Trophoblast cell (in vitro differentiated cells and primary cell): ENCODE measurements around the gene POLA1.

Experiments used
- DNase-seq, 2 donors: peaks; one replicate each; pipeline ENCODE4 v3.0.0-alpha.2; 2016
- H2AFZ ChIP-seq: 2 replicates; pipeline ENCODE4 v1.6.1; 2013; ENCODE audit warnings: low read length, moderate library complexity, mild to moderate bottlenecking; ENCODE audit not compliant: insufficient read depth, poor library complexity
- H2AK5ac ChIP-seq: 2 replicates; pipeline ENCODE4 v1.6.1; 2013; ENCODE audit warnings: mild to moderate bottlenecking, low read length
- H2BK120ac ChIP-seq: 2 replicates; pipeline ENCODE4 v1.6.1; 2013; ENCODE audit warnings: low read length, mild to moderate bottlenecking, moderate library complexity; ENCODE audit not compliant: insufficient read depth, poor library complexity
- H2BK12ac ChIP-seq: 2 replicates; pipeline ENCODE4 v1.6.1; 2013; ENCODE audit warnings: mild to moderate bottlenecking, low read length, moderate library complexity
- H2BK5ac ChIP-seq: 2 replicates; pipeline ENCODE4 v1.6.1; 2013; ENCODE audit warnings: low read length, low read depth, moderate library complexity, mild to moderate bottlenecking; ENCODE audit not compliant: poor library complexity
- H3K14ac ChIP-seq: 2 replicates; pipeline ENCODE4 v1.6.1; 2013; ENCODE audit warnings: mild to moderate bottlenecking, low read length
- H3K18ac ChIP-seq: 2 replicates; pipeline ENCODE4 v1.6.1; 2013; ENCODE audit warnings: mild to moderate bottlenecking, low read length
- H3K23ac ChIP-seq: 2 replicates; pipeline ENCODE4 v1.6.1; 2013; ENCODE audit warnings: low read length
- H3K27ac ChIP-seq: 2 replicates; pipeline ENCODE4 v1.5.1; 2013; ENCODE audit warnings: low read depth, mild to moderate bottlenecking, inconsistent platforms, low read length, moderate library complexity
- H3K27me3 ChIP-seq: 2 replicates; pipeline ENCODE4 v1.6.1; 2013; ENCODE audit warnings: inconsistent platforms, mild to moderate bottlenecking, low read length, moderate library complexity; ENCODE audit not compliant: insufficient read depth
- H3K36me3 ChIP-seq, 2 experiments: 1 replicate in 1 of 2; 2 replicates in 1 of 2; pipeline ENCODE4 v1.6.1; 2013; ENCODE audit warnings: low read length in 2 of 2, mild to moderate bottlenecking in 2 of 2, moderate library complexity in 1 of 2; ENCODE audit not compliant: insufficient read depth in 2 of 2, control insufficient read depth in 1 of 2
- H3K4ac ChIP-seq: 2 replicates; pipeline ENCODE4 v1.6.1; 2013; ENCODE audit warnings: low read depth, mild to moderate bottlenecking, low read length, moderate library complexity
- H3K4me1 ChIP-seq, 2 experiments: 1 replicate in 1 of 2; 2 replicates in 1 of 2; pipeline ENCODE4 v1.6.1; 2013; ENCODE audit warnings: low read length in 2 of 2, mild to moderate bottlenecking in 2 of 2, moderate library complexity in 1 of 2; ENCODE audit not compliant: insufficient read depth in 2 of 2, control insufficient read depth in 1 of 2
- H3K4me2 ChIP-seq: 2 replicates; pipeline ENCODE4 v1.6.1; 2013; ENCODE audit warnings: inconsistent platforms, mild to moderate bottlenecking, low read length, moderate library complexity
- H3K4me3 ChIP-seq: 2 replicates; pipeline ENCODE4 v1.5.1; 2013; ENCODE audit warnings: mild to moderate bottlenecking, low read depth, low read length, inconsistent platforms
- H3K79me1 ChIP-seq: one replicate; pipeline ENCODE4 v1.6.1; 2013; ENCODE audit warnings: low read length
- H3K79me2 ChIP-seq: 2 replicates; pipeline ENCODE4 v1.6.1; 2013; ENCODE audit warnings: low read length, mild to moderate bottlenecking; ENCODE audit not compliant: control insufficient read depth, insufficient read depth, poor library complexity
- H3K9ac ChIP-seq: 2 replicates; pipeline ENCODE4 v1.6.1; 2013; ENCODE audit warnings: mild to moderate bottlenecking, low read length
- H3K9me3 ChIP-seq: 2 replicates; pipeline ENCODE4 v1.6.1; 2013; ENCODE audit warnings: low read depth, mild to moderate bottlenecking, control low read depth, inconsistent platforms, low read length; ENCODE audit not compliant: insufficient read depth
- H4K12ac ChIP-seq: 2 replicates; pipeline ENCODE4 v1.6.1; 2013; ENCODE audit warnings: low read depth, mild to moderate bottlenecking, low read length, moderate library complexity
- H4K8ac ChIP-seq: 2 replicates; pipeline ENCODE4 v1.6.1; 2013; ENCODE audit warnings: low read depth, mild to moderate bottlenecking, low read length, moderate library complexity
- H4K91ac ChIP-seq: one replicate; pipeline ENCODE4 v1.6.1; 2013; ENCODE audit warnings: low read depth, mild to moderate bottlenecking, low read length, moderate library complexity
- WGBS: extraction: QIAGEN DNeasy Blood & Tissue Kit; methylation state at CpG from one replicate; pipeline ENCODE4 v1.1.7; 2013; ENCODE audit warnings: missing lambda C conversion rate; ENCODE audit not compliant: insufficient read length, insufficient coverage; ENCODE audit errors: extremely low coverage; 5-methylcytosine and 5-hydroxymethylcytosine counted together

Gene POLA1

GRCh38 chrX:24899391-24899790 lies 205.7 kb downstream of the POLA1 start:
- no peaks in the 10 kb centered on the region for H3K9me3 ChIP-seq
- no peaks in the 10 kb centered on the region for H3K27me3 ChIP-seq
- H3K79me2 ChIP-seq: no peaks in the 10 kb centered on the region
- no peak overlapping the region for H3K27ac ChIP-seq
- DNase-seq: no peak
- no peak overlapping the region for H4K12ac ChIP-seq
- no peak overlapping the region for H4K91ac ChIP-seq
- H2BK12ac ChIP-seq: no peak overlapping the region
- WGBS: no CpG with 5 or more reads among the region's 6 CpGs
- H2BK120ac ChIP-seq: no peak overlapping the region
- H3K4me2 ChIP-seq: no peak overlapping the region
- peaks cover 1% of the 10 kb centered on the region in 2 experiments for H3K36me3 ChIP-seq
- no peak overlapping the region for H4K8ac ChIP-seq
- no peak overlapping the region for H3K9ac ChIP-seq
- no peak overlapping the region for H3K18ac ChIP-seq
- no peaks in the 10 kb centered on the region for H3K4me1 ChIP-seq
- no peak overlapping the region for H3K4me3 ChIP-seq
- H2BK5ac ChIP-seq: no peak overlapping the region
- no peaks in the 10 kb centered on the region for H3K79me1 ChIP-seq
- no peak overlapping the region for H3K23ac ChIP-seq
- no peak overlapping the region for H3K14ac ChIP-seq
- no peak overlapping the region for H3K4ac ChIP-seq
- H2AFZ ChIP-seq: no peak overlapping the region
- no peak overlapping the region for H2AK5ac ChIP-seq

- DNase-seq: no peak
- Histone ChIP-seq H2AFZ (no peak overlapping the region), H2BK5ac (no peak overlapping the region)
Measured at GRCh38 chrX:24900234-24900633, 206.5 kb downstream of the POLA1 start.

GRCh38 chrX:24902806-24903205 lies 209.1 kb downstream of the POLA1 start:
- no peaks in the 10 kb centered on the region for H3K79me2 ChIP-seq
- no peak overlapping the region for H3K4me3 ChIP-seq
- no peak overlapping the region for H3K14ac ChIP-seq
- no peak overlapping the region for H3K4ac ChIP-seq
- WGBS: no CpG with 5 or more reads among the region's 5 CpGs
- H3K36me3 ChIP-seq: peaks cover 1% of the 10 kb centered on the region in 2 experiments
- no peak overlapping the region for H3K18ac ChIP-seq
- no peak overlapping the region for H4K91ac ChIP-seq
- no peak overlapping the region for H2BK5ac ChIP-seq
- peak; percentile 15 to 72 for DNase-seq
- H3K23ac ChIP-seq: no peak overlapping the region
- H3K27ac ChIP-seq: no peak overlapping the region
- H3K4me2 ChIP-seq: no peak overlapping the region
- H2BK12ac ChIP-seq: no peak overlapping the region
- no peak overlapping the region for H2AFZ ChIP-seq
- H3K9ac ChIP-seq: no peak overlapping the region
- no peaks in the 10 kb centered on the region for H3K9me3 ChIP-seq
- H2AK5ac ChIP-seq: no peak overlapping the region
- H3K4me1 ChIP-seq: no peaks in the 10 kb centered on the region
- no peak overlapping the region for H4K12ac ChIP-seq
- H3K79me1 ChIP-seq: no peaks in the 10 kb centered on the region
- H4K8ac ChIP-seq: no peak overlapping the region
- H3K27me3 ChIP-seq: no peaks in the 10 kb centered on the region
- no peak overlapping the region for H2BK120ac ChIP-seq

More at GRCh38 chrX:24900234-24900633, 206.5 kb downstream of the POLA1 start:
- WGBS: no CpG with 5 or more reads among the region's 1 CpG
- no peak overlapping the region for H2AK5ac ChIP-seq
- no peak overlapping the region for H3K18ac ChIP-seq
- H4K91ac ChIP-seq: no peak overlapping the region
- H3K36me3 ChIP-seq: peaks cover 1% of the 10 kb centered on the region in 2 experiments
- H2BK12ac ChIP-seq: no peak overlapping the region
- H3K79me1 ChIP-seq: no peaks in the 10 kb centered on the region
- H3K23ac ChIP-seq: no peak overlapping the region
- no peak overlapping the region for H3K4me2 ChIP-seq
- no peak overlapping the region for H4K8ac ChIP-seq
- no peak overlapping the region for H3K4ac ChIP-seq
- no peak overlapping the region for H3K9ac ChIP-seq
- no peak overlapping the region for H2BK120ac ChIP-seq
- H3K79me2 ChIP-seq: no peaks in the 10 kb centered on the region
- no peak overlapping the region for H3K14ac ChIP-seq
- H4K12ac ChIP-seq: no peak overlapping the region
- no peak overlapping the region for H3K27ac ChIP-seq
- H3K4me3 ChIP-seq: no peak overlapping the region
- H3K4me1 ChIP-seq: no peaks in the 10 kb centered on the region
- H3K27me3 ChIP-seq: no peaks in the 10 kb centered on the region
- no peaks in the 10 kb centered on the region for H3K9me3 ChIP-seq

GRCh38 chrX:24918715-24919114 lies 225.0 kb downstream of the POLA1 start:
- H3K9ac ChIP-seq: no peak overlapping the region
- no peaks in the 10 kb centered on the region for H3K79me2 ChIP-seq
- H3K4me3 ChIP-seq: no peak overlapping the region
- H3K9me3 ChIP-seq: no peaks in the 10 kb centered on the region
- no peak overlapping the region for H4K12ac ChIP-seq
- H2BK12ac ChIP-seq: no peak overlapping the region
- H3K36me3 ChIP-seq: no peaks in the 10 kb centered on the region
- H4K91ac ChIP-seq: no peak overlapping the region
- no peak overlapping the region for H2AFZ ChIP-seq
- H3K4me2 ChIP-seq: no peak overlapping the region
- H3K23ac ChIP-seq: no peak overlapping the region
- H2AK5ac ChIP-seq: no peak overlapping the region
- H3K4ac ChIP-seq: no peak overlapping the region
- no peak overlapping the region for H4K8ac ChIP-seq
- no peak overlapping the region for H2BK5ac ChIP-seq
- H3K27ac ChIP-seq: no peak overlapping the region
- H2BK120ac ChIP-seq: no peak overlapping the region
- H3K14ac ChIP-seq: no peak overlapping the region
- DNase-seq: no peak
- no peaks in the 10 kb centered on the region for H3K79me1 ChIP-seq
- H3K4me1 ChIP-seq: no peaks in the 10 kb centered on the region
- no CpG with 5 or more reads among the region's 3 CpGs for WGBS
- H3K27me3 ChIP-seq: no peaks in the 10 kb centered on the region
- H3K18ac ChIP-seq: no peak overlapping the region
